Adrenal gland (tissue), 5 donors: ENCODE results near the gene MYADM.

Source experiments
- POLR2A ChIP-seq, 2 donors: fragments of 450-650 bp; IDR thresholded peaks; one replicate each; pipeline ENCODE4 v1.6.1; 2017; ENCODE audit warnings: antibody characterized with exemption in 2 of 2, mild to moderate bottlenecking in 2 of 2, moderate library complexity in 1 of 2
- TF ChIP-seq, protein P1 (sequence below), 6 experiments: fragments of 450-650 bp in 4 of 6; fragments of 200-600 bp in 2 of 6; sonication (generic) in 1 of 6; IDR thresholded peaks; 1 replicate in 5 of 6; 2 replicates in 1 of 6; pipeline versions ENCODE4 v1.5.1 to v1.8.0; 2016 to 2021; ENCODE audit warnings: antibody characterized with exemption in 6 of 6, mild to moderate bottlenecking in 2 of 6, moderate library complexity in 1 of 6
- donor health status: DM: no; HTN: no; CAD: no.

DNA sequence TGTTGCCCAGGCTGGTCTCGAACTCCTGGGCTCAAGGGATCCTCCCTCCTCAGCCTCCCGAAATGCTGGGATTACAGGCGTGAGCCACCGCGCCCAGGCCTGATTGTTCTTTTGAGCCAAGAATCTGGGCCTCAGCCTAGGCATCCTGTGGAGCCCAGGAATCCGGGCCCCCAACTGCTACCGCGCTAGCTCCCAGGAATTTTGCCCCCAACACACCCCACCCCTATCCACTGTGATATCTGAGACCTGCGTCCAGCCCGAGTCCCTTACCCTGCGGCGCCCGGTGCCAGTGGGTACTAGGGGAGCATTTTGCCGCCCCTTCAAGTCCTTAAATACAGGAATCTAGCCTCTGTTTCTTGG, 838 bp upstream of the MYADM start:
- TF ChIP-seq, protein P1, sequence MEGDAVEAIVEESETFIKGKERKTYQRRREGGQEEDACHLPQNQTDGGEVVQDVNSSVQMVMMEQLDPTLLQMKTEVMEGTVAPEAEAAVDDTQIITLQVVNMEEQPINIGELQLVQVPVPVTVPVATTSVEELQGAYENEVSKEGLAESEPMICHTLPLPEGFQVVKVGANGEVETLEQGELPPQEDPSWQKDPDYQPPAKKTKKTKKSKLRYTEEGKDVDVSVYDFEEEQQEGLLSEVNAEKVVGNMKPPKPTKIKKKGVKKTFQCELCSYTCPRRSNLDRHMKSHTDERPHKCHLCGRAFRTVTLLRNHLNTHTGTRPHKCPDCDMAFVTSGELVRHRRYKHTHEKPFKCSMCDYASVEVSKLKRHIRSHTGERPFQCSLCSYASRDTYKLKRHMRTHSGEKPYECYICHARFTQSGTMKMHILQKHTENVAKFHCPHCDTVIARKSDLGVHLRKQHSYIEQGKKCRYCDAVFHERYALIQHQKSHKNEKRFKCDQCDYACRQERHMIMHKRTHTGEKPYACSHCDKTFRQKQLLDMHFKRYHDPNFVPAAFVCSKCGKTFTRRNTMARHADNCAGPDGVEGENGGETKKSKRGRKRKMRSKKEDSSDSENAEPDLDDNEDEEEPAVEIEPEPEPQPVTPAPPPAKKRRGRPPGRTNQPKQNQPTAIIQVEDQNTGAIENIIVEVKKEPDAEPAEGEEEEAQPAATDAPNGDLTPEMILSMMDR (IDR thresholded peaks at IDR 0.05) = no peak
- no peak for TF ChIP-seq POLR2A (IDR thresholded peaks at IDR 0.05)
